ENCODE measurements around the gene TANGO6. TPM values are rescaled to one million over a fixed set of nuclear protein-coding genes. Genes with fewer than 3 reads are reported as not detected.

The TANGO6 gene
- total RNA-seq, 1 experiment from 2014 or later: 16.7 TPM

GRCh38 chr16:69105501-69106361, 262.4 kb downstream of the TANGO6 start, which contains the start of gene HAS3:
TSS of gene HAS3 (plus strand) at chr16:69105653. CDS start at chr16:69109396, 3,743 bp downstream.
- Histone ChIP-seq H3K27me3 (ENCODE audit: control insufficient read depth, insufficient read depth, low read length) (no peaks in the 10 kb centered on the region; the same call in 1 of the 2 replicates), H3K36me3 (replicated peaks; ENCODE audit: control insufficient read depth, insufficient read depth, low read length) (peaks cover 13% of the 10 kb centered on the region)
- DNase-seq: peak; percentile 94

GRCh38 chr16:69106491-69107315, 263.4 kb downstream of the TANGO6 start:
- Histone ChIP-seq H3K27me3 (ENCODE audit: control insufficient read depth, insufficient read depth, low read length) (no peaks in the 10 kb centered on the region; the same call in 1 of the 2 replicates), H3K4me3 (ENCODE audit: insufficient read depth, low read depth, low read length) (peak overlapping the region; percentile 81), H3K36me3 (replicated peaks; ENCODE audit: control insufficient read depth, insufficient read depth, low read length) (peaks cover 19% of the 10 kb centered on the region)
- DNase-seq: peak; percentile 93

More at GRCh38 chr16:69105501-69106361, 262.4 kb downstream of the TANGO6 start, which contains the start of gene HAS3:
- H3K4me3 ChIP-seq (ENCODE audit: insufficient read depth, low read depth, low read length): peak within 1 kb of the TSS; percentile 81

- Histone ChIP-seq H3K36me3 (replicated peaks; ENCODE audit: control insufficient read depth, insufficient read depth, low read length) (peaks cover 25% of the 10 kb centered on the region), H3K27me3 (ENCODE audit: control insufficient read depth, insufficient read depth, low read length) (no peaks in the 10 kb centered on the region; the same call in 1 of the 2 replicates), H3K4me3 (ENCODE audit: insufficient read depth, low read depth, low read length) (peak overlapping the region; percentile 81)
- peak; percentile 87 for DNase-seq
Measured at GRCh38 chr16:69107316-69107962, 264.1 kb downstream of the TANGO6 start.

GRCh38 chr16:69108064-69108904, 265.0 kb downstream of the TANGO6 start:
- peak; percentile 88 for DNase-seq
- Histone ChIP-seq H3K4me3 (ENCODE audit: insufficient read depth, low read depth, low read length) (peak overlapping the region; percentile 81), H3K36me3 (replicated peaks; ENCODE audit: control insufficient read depth, insufficient read depth, low read length) (peaks cover 27% of the 10 kb centered on the region), H3K27me3 (ENCODE audit: control insufficient read depth, insufficient read depth, low read length) (no peaks in the 10 kb centered on the region; the same call in 1 of the 2 replicates)

- DNase-seq: peak; percentile 39
- H3K4me3 ChIP-seq (ENCODE audit: insufficient read depth, low read depth, low read length): peak overlapping the region; percentile 81; the same call in 1 of the 2 replicates
- H3K36me3 ChIP-seq (replicated peaks; ENCODE audit: control insufficient read depth, insufficient read depth, low read length): peaks cover 33% of the 10 kb centered on the region
- no peaks in the 10 kb centered on the region for H3K27me3 ChIP-seq (ENCODE audit: control insufficient read depth, insufficient read depth, low read length)
Measured at GRCh38 chr16:69108905-69109252, 265.5 kb downstream of the TANGO6 start.

GRCh38 chr16:69109486-69110270, 266.3 kb downstream of the TANGO6 start:
- Histone ChIP-seq H3K36me3 (replicated peaks; ENCODE audit: control insufficient read depth, insufficient read depth, low read length) (peaks cover 40% of the 10 kb centered on the region), H3K4me3 (ENCODE audit: insufficient read depth, low read depth, low read length) (no peak overlapping the region), H3K27me3 (ENCODE audit: control insufficient read depth, insufficient read depth, low read length) (no peaks in the 10 kb centered on the region)
- no peak for DNase-seq

GRCh38 chr16:69110406-69110805, 267.1 kb downstream of the TANGO6 start:
- H3K4me3 ChIP-seq (ENCODE audit: insufficient read depth, low read depth, low read length): no peak overlapping the region
- H3K36me3 ChIP-seq (replicated peaks; ENCODE audit: control insufficient read depth, insufficient read depth, low read length): peaks cover 47% of the 10 kb centered on the region
- no peaks in the 10 kb centered on the region for H3K27me3 ChIP-seq (ENCODE audit: control insufficient read depth, insufficient read depth, low read length)
- no peak for DNase-seq

GRCh38 chr16:69111216-69111875, 268.0 kb downstream of the TANGO6 start:
- peaks cover 54% of the 10 kb centered on the region for H3K36me3 ChIP-seq (replicated peaks; ENCODE audit: control insufficient read depth, insufficient read depth, low read length)
- no peak overlapping the region for H3K4me3 ChIP-seq (ENCODE audit: insufficient read depth, low read depth, low read length)
- no peak for DNase-seq

GRCh38 chr16:69111876-69112230, 268.5 kb downstream of the TANGO6 start:
- Histone ChIP-seq H3K36me3 (replicated peaks; ENCODE audit: control insufficient read depth, insufficient read depth, low read length) (peaks cover 59% of the 10 kb centered on the region), H3K4me3 (ENCODE audit: insufficient read depth, low read depth, low read length) (no peak overlapping the region), H3K27me3 (ENCODE audit: control insufficient read depth, insufficient read depth, low read length) (no peaks in the 10 kb centered on the region)
- DNase-seq: no peak

More at GRCh38 chr16:69111216-69111875, 268.0 kb downstream of the TANGO6 start:
- H3K27me3 ChIP-seq (ENCODE audit: control insufficient read depth, insufficient read depth, low read length): no peaks in the 10 kb centered on the region

GRCh38 chr16:69112285-69113129, 269.2 kb downstream of the TANGO6 start:
- H3K36me3 ChIP-seq (replicated peaks; ENCODE audit: control insufficient read depth, insufficient read depth, low read length): peaks cover 63% of the 10 kb centered on the region
- DNase-seq: peak; percentile 91

GRCh38 chr16:69113216-69113615, 269.9 kb downstream of the TANGO6 start:
- H3K27me3 ChIP-seq (ENCODE audit: control insufficient read depth, insufficient read depth, low read length): no peaks in the 10 kb centered on the region

More at GRCh38 chr16:69112285-69113129, 269.2 kb downstream of the TANGO6 start:
- Histone ChIP-seq H3K27me3 (ENCODE audit: control insufficient read depth, insufficient read depth, low read length) (no peaks in the 10 kb centered on the region), H3K4me3 (ENCODE audit: insufficient read depth, low read depth, low read length) (no peak overlapping the region)

More at GRCh38 chr16:69113216-69113615, 269.9 kb downstream of the TANGO6 start:
- no peak for DNase-seq
- H3K36me3 ChIP-seq (replicated peaks; ENCODE audit: control insufficient read depth, insufficient read depth, low read length): peaks cover 64% of the 10 kb centered on the region
- H3K4me3 ChIP-seq (ENCODE audit: insufficient read depth, low read depth, low read length): no peak overlapping the region

Data from H7 (cell line).